Heart left ventricle (tissue), 16 donors: ENCODE results near the gene P3H1. TPM values are rescaled to one million over a fixed set of nuclear protein-coding genes. Genes with fewer than 3 reads are reported as not detected.

Experiments used
- ATAC-seq, 4 donors: fragments of 200-7000 bp; cut with Tn5 transposase; one replicate each; pipeline ENCODE4 v1.9.1; 2020 to 2022; ENCODE audit warnings: moderate library complexity in 4 of 4, mild to moderate bottlenecking in 3 of 4, moderate number of reproducible peaks in 1 of 4
- DNase-seq, 5 donors: peaks; one replicate each; pipeline ENCODE4 v3.0.0-alpha.2; 2020
- H3K27ac ChIP-seq, 12 donors: fragments of 200-600 bp; sonication (generic) in 4 of 12; one replicate each; pipeline versions ENCODE4 v1.5.0 to v1.8.0; 2016 to 2022; ENCODE audit warnings: mild to moderate bottlenecking in 2 of 12
- H3K27me3 ChIP-seq, 9 donors: fragments of 200-600 bp; sonication (generic) in 2 of 9; one replicate each; pipeline versions ENCODE4 v1.5.1 to v1.8.0; 2016 to 2022; ENCODE audit warnings: mild to moderate bottlenecking in 3 of 9
- H3K36me3 ChIP-seq, 9 donors: fragments of 200-600 bp; sonication (generic) in 2 of 9; one replicate each; pipeline versions ENCODE4 v1.5.0 to v1.8.0; 2018 to 2022; ENCODE audit warnings: mild to moderate bottlenecking in 2 of 9
- H3K4me1 ChIP-seq, 12 donors: fragments of 200-600 bp; sonication (generic) in 4 of 12; one replicate each; pipeline versions ENCODE4 v1.5.0 to v1.8.0; 2016 to 2022; ENCODE audit warnings: mild to moderate bottlenecking in 3 of 12
- H3K4me3 ChIP-seq, 12 donors: fragments of 200-600 bp; sonication (generic) in 4 of 12; one replicate each; pipeline versions ENCODE4 v1.5.0 to v1.8.0; 2017 to 2022; ENCODE audit warnings: mild to moderate bottlenecking in 9 of 12, moderate library complexity in 4 of 12
- H3K9me3 ChIP-seq, 12 donors: fragments of 200-600 bp; sonication (generic) in 4 of 12; one replicate each; pipeline versions ENCODE4 v1.5.0 to v1.8.0; 2016 to 2022; ENCODE audit warnings: mild to moderate bottlenecking in 1 of 12
- CTCF ChIP-seq, 12 donors: fragments of 200-600 bp; sonication (generic) in 4 of 12; IDR thresholded peaks; one replicate each; pipeline versions ENCODE4 v1.5.0 to v1.8.0; 2018 to 2022; ENCODE audit warnings: antibody characterized with exemption in 12 of 12, mild to moderate bottlenecking in 5 of 12
- POLR2A ChIP-seq, 2 donors: fragments of 450-650 bp; IDR thresholded peaks; one replicate each; pipeline ENCODE4 v1.6.1; 2017; ENCODE audit warnings: antibody characterized with exemption in 2 of 2, mild to moderate bottlenecking in 2 of 2, moderate library complexity in 2 of 2
- WGBS, 4 donors: extraction: QIAGEN DNeasy Blood & Tissue Kit in 2 of 4; methylation state at CpG; one replicate each; pipeline versions ENCODE4 v1.1.5 to v1.1.7; 2013 to 2018; 5-methylcytosine and 5-hydroxymethylcytosine counted together
- intact Hi-C, 10 donors: fragments of 100-400 bp; cut with DNase I; formaldehyde crosslinking; loops; one replicate each; pipeline versions ENCODE4 v1.11.1 to v1.14.2; 2022
- polyA plus RNA-seq, 2 donors: library from polyadenylated mRNA; stranded (reverse); fragments of 200-250 nt; gene quantifications; one replicate each; pipeline ENCODE4 v1.2.3, GENCODE V29; 2013
- total RNA-seq, 9 donors: library from RNA; depleted of rRNA in 2 of 9; stranded (reverse); fragments of >200 nt in 2 of 9; fragmentation: NEBNext Ultra II Directional in 3 of 9; extraction: Animal tissue kit (Norgen Biotek cat#: 25700) in 3 of 9; gene quantifications; one replicate each; pipeline versions ENCODE4 v1.1.0 to v1.2.4, GENCODE V29; 2016 to 2023
- donor health status: ischemic (EF 13 %, LVEDD 7.1; RV severe dilation, severe dysfunction).
- donor health status: healthy with polysubstance abuse.
- donor health status: DM: no; HTN: yes; CAD: no.
- donor health status: DM: no; HTN: no; CAD: no.
- donor health status: ischemic (EF 25% LVEDD 6.9; RV normal size, moderate dysfunction).
- donor health status: ischemic (EF 25% LVEDD 5.7; RV mildly dilated, moderate dysfunction).
- donor health status: healthy.
- donor health status: DM: yes; HTN: yes; CAD: no.
- donor health status: ischemic (EF 35%, LVEDD 5.7; RV mildly dilated, moderate dysfunction).
- donor health status: nonischemic (EF 11% LVEDD 7.7; RV severe dilation, severe dysfunction).
- donor health status: DM: yes; HTN: yes; CAD: no.
- donor health status: PGD.
- donor health status: ischemic (EF 29% LVEDD 5.4; RV normal size, mild dysfunction).
- donor health status: nonischemic (EF 23%, LVEDD 6.1; RV moderate dilation, normal function).

P3H1 gene
- total and polyA plus RNA-seq, 11 donors, result 6.9 to 27.9 (median 10.7) TPM

DNA sequence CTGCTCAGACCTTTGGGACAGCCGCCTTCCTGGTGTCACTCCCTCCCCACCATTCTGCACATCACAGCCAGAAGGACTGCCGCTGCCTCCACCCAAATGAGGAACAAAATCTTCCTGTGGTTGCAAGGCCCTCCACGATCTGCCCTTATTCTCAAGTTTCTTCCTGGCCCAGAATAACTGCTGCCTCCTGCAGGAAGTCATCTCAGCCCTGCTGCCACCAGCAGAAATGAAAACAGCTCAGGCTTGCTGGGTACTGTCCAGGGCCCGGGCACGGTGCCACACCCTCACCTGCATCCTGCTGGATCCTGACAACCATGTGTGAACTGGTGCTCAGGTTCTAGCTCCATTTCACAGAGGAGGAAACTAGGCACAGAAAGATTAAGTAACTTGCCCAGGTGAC lies 29.6 kb downstream of the P3H1 start:
- H3K36me3 ChIP-seq, result no peaks in the 10 kb centered on the region
- no peak overlapping the region for H3K4me3 ChIP-seq
- no peaks in the 10 kb centered on the region for H3K9me3 ChIP-seq
- peaks cover 0 to 18% (median 0%) of the 10 kb centered on the region in 12 donors for H3K4me1 ChIP-seq
- intact Hi-C loops, result no loop called here
- no peak overlapping the region for H3K27ac ChIP-seq
- no peaks in the 10 kb centered on the region for H3K27me3 ChIP-seq
- peak in 2 of 4 donors; percentile 13 to 45 for ATAC-seq
- TF ChIP-seq POLR2A (IDR thresholded peaks at IDR 0.05) (no peak), CTCF (IDR thresholded peaks at IDR 0.05) (no peak)
- no peak for DNase-seq
- WGBS, 4 donors, result 45 to 71% (median 57%) methylated on average over 5 of the region's 5 CpGs

- no peak overlapping the region for H3K4me3 ChIP-seq
- intact Hi-C loops, result no loop called here
- no peak for TF ChIP-seq CTCF (IDR thresholded peaks at IDR 0.05)
- TF ChIP-seq POLR2A (IDR thresholded peaks at IDR 0.05), result no peak
- H3K27me3 ChIP-seq, result no peaks in the 10 kb centered on the region
- WGBS, 4 donors, result 85 to 94% (median 92%) methylated on average over 7 to 8 of the region's 8 CpGs
- DNase-seq (no peak), ATAC-seq (no peak)
- H3K27ac ChIP-seq, result no peak overlapping the region
- peaks cover 0 to 18% (median 0%) of the 10 kb centered on the region in 12 donors for H3K4me1 ChIP-seq
- no peaks in the 10 kb centered on the region for H3K36me3 ChIP-seq
- no peaks in the 10 kb centered on the region for H3K9me3 ChIP-seq
Measured at GRCh38 chr1:42736571-42737200, 30.1 kb downstream of the P3H1 start.

DNA sequence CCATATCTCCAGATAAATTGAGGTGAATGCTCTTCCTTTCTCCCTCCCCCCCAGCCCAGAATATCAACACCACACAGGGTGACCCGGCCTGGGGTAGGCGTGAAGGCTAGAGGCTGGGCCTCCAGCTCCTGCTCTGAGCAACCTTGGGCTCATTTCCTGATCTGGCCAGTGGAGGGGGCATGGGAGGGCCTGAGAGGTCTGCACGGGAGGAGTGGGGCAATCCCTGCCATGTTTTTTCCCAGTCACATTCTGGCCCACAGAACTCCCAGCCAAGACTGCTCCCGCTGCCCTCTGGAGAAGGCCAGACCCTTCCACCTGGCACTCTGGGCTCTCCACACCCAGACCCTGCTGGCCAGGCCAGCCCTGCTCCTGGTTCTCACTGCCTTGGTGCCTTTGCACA lies 30.7 kb downstream of the P3H1 start:
- Histone ChIP-seq H3K4me1 (peaks cover 0 to 18% (median 0%) of the 10 kb centered on the region in 12 donors), H3K36me3 (no peaks in the 10 kb centered on the region), H3K27me3 (no peaks in the 10 kb centered on the region), H3K27ac (no peak overlapping the region), H3K4me3 (no peak overlapping the region), H3K9me3 (no peaks in the 10 kb centered on the region)
- WGBS, 4 donors, result 57 to 100% (median 71%) methylated on average over 1 to 4 of the region's 4 CpGs
- intact Hi-C loops, result no loop called here
- no peak for DNase-seq
- no peak for ATAC-seq
- TF ChIP-seq CTCF (IDR thresholded peaks at IDR 0.05), result peak in 2 of 12 donors; percentile 6
- no peak for TF ChIP-seq POLR2A (IDR thresholded peaks at IDR 0.05)

GRCh38 chr1:42735477-42736105 lies 31.2 kb downstream of the P3H1 start:
- ATAC-seq (no peak), DNase-seq (no peak)
- no peak overlapping the region for H3K27ac ChIP-seq
- H3K27me3 ChIP-seq, result no peaks in the 10 kb centered on the region
- no peaks in the 10 kb centered on the region for H3K36me3 ChIP-seq
- intact Hi-C loops, result no loop called here
- peaks cover 0 to 18% (median 0%) of the 10 kb centered on the region in 12 donors for H3K4me1 ChIP-seq
- H3K9me3 ChIP-seq, result no peaks in the 10 kb centered on the region
- TF ChIP-seq CTCF (IDR thresholded peaks at IDR 0.05), result no peak
- no peak for TF ChIP-seq POLR2A (IDR thresholded peaks at IDR 0.05)
- WGBS, 4 donors, result 70 to 91% (median 86%) methylated on average over 3 to 14 of the region's 14 CpGs
- H3K4me3 ChIP-seq, result no peak overlapping the region
